Omental fat pad (tissue), 4 donors: Measurements from ENCODE around the gene EGFL7. TPM values are rescaled to one million over a fixed set of nuclear protein-coding genes. Genes with fewer than 3 reads are reported as not detected.

ENCODE experiments used
- ATAC-seq: fragments of 150-250 bp; one replicate; pipeline ENCODE4 v1.9.1; 2016; ENCODE audit warnings: mild to moderate bottlenecking, moderate library complexity; ENCODE audit not compliant: low FRiP score
- DNase-seq: peaks from one replicate; pipeline ENCODE4 v3.0.0-alpha.2; 2019; ENCODE audit warnings: low spot score
- CTCF ChIP-seq, 3 donors: fragments of 450-650 bp; IDR thresholded peaks; one replicate each; pipeline ENCODE4 v1.5.1; 2016 to 2017; ENCODE audit warnings: antibody characterized with exemption in 3 of 3, mild to moderate bottlenecking in 3 of 3, moderate library complexity in 2 of 3
- total RNA-seq, 4 donors: library from RNA; depleted of rRNA; stranded (reverse); fragments of >200 nt; gene quantifications; one replicate each; pipeline ENCODE4 v1.1.0, GENCODE V29; 2016

EGFL7 gene
- total RNA-seq, 4 donors from 2014 or later, result 50.6 to 274 (median 145) TPM

DNA sequence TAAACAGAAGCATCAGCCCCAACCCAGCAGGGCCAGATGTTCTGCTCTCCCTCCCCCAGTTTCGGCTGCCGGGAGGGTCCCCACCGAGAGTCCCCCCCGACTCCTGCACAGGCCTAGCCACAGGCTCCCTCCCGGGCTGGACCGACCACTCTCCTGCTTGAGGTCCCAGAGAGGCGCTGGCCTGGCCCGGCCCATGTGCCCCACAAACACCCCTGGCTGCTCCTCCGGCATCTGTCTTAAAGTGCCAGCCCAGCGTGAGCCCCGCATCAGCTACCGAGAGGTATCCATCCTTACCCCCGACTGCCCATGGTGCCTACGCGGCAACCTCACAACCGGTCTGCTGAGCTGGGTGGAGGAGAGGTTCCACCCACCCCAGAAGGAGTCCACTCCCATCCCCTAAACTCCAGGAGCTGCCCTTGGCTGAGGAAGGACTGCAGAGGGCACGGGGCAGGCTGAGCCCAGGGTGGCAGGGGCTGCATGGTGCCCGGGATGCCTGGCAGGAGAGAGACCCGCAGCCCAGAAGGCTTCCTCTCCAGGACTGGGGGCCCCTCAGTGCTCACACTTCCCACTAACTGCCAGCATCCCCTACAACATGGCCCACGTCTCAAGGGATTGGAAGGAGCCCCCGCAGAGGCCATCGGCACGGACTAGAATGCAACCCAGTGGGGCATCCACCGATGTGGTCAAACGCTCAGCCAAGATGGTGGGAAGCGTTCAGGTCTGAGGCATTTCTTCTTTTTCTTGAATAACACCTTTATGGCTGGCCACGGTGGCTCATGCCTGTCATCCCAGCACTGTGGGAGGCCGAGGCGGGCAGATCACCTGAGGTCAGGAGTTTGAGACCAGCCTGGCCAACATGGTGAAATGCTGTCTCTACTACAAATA lies 15.6 kb upstream of the EGFL7 start:
- DNase-seq (no peak), ATAC-seq (no peak)
- TF ChIP-seq CTCF (IDR thresholded peaks at IDR 0.05), result no peak

DNA sequence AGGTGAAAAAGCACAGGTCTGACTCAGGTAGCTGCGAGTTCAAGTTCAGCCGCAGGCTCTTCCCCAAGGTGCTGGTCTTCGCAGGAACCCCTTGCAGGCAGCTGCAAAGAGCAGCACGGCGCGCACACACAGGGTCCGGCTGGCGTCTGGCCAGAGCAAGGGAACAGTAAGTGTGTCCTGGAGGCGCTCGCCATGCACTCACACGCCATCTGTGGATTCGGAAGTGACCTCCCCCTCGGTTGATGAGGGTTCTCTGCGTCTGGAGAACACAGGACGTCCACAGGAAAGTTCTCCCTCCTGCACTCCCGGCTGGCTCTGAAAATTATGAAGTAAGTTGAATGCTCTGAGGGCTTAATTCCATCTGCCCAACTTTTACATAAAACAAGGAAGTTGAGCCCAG lies 14.0 kb upstream of the EGFL7 start:
- TF ChIP-seq CTCF (IDR thresholded peaks at IDR 0.05), result no peak
- no peak for ATAC-seq

GRCh38 chr9:136650021-136650420 lies 12.7 kb upstream of the EGFL7 start:
- ATAC-seq (no peak), DNase-seq (no peak)
- TF ChIP-seq CTCF (IDR thresholded peaks at IDR 0.05), result no peak

More for the DNA sequence above, 14.0 kb upstream of the EGFL7 start:
- DNase-seq, result no peak

GRCh38 chr9:136650648-136651047 lies 12.1 kb upstream of the EGFL7 start:
- no peak for DNase-seq
- no peak for ATAC-seq
- no peak for TF ChIP-seq CTCF (IDR thresholded peaks at IDR 0.05)

DNA sequence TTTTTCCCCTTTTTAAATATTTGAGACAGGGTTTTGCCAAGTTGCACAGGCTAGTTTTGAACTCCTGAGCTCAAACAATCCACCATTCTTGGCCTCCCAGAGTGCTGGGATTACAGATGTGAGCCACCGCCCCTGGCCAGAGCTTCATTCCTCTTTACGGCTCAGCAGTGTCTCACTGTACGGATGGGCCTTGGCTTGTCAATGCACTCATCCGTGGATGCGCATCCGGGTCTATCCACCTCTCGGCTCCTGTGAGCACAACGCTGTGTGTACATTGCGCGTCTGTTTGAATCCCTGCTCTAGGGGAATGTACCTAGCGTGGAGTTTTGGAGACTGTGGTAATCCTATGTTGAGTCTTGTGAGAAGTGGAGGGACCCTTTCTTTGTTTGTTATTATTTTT lies 10.9 kb upstream of the EGFL7 start:
- DNase-seq, result no peak
- ATAC-seq, result no peak
- TF ChIP-seq CTCF (IDR thresholded peaks at IDR 0.05), result no peak

- DNase-seq (no peak), ATAC-seq (no peak)
- no peak for TF ChIP-seq CTCF (IDR thresholded peaks at IDR 0.05)
These were observed 9.2 kb upstream of the EGFL7 start for GRCh38 chr9:136653323-136654079.
